ENCODE data around the gene RAB28.

Gene RAB28

DNA sequence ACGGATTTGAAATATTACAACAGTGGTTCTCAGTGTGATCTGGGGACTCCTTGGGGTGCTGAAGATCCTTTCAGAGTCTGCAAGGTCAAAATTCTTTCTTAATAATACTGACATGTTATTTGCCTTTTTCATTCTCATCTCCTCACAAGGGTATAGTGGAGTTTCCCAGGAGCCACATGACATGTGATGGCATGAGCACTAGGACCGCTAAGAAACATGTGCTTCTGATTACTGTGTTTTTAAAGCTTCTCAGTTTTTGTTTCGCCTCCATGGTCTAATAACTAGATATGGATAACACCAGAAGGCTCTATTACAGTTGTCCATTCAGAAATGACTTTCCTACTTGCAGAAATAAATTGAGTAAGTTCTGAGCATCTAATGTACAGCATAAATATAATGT is 156.1 kb downstream of the RAB28 start:
- Histone ChIP-seq H3K9me3 (ENCODE audit: control insufficient read depth, insufficient read depth, low read length) (no peaks in the 10 kb centered on the region), H3K4me1 (ENCODE audit: control insufficient read depth, insufficient read depth, low read length) (peaks cover 7% of the 10 kb centered on the region), H3K4me3 (ENCODE audit: low read depth, low read length) (no peak overlapping the region), H3K27me3 (ENCODE audit: control insufficient read depth, insufficient read depth, low read length) (no peaks in the 10 kb centered on the region), H3K36me3 (ENCODE audit: control insufficient read depth, insufficient read depth, low read length) (no peaks in the 10 kb centered on the region), H3K9ac (ENCODE audit: low read depth, low read length) (no peak overlapping the region)

DNA sequence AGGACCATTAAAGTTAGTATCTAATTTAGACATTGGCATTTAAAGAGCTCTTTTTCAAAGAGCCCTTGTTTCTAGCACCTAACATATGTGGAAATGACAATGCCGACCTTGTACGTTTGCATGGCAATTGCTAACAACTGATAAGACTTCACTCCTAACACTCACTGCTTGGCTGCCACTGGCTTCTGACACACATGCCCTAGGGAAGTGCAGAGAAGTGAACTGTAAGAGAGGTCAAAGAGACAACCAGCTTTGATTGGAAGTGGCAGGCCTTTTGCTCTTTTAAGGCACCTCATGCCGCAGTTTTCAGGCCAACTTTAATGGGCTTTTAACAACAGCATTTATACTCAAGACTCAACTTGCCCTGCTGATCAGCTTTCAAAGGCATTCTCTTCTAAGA is 158.4 kb downstream of the RAB28 start:
- H3K36me3 ChIP-seq (ENCODE audit: control insufficient read depth, insufficient read depth, low read length), result no peaks in the 10 kb centered on the region
- no peak overlapping the region for H3K4me3 ChIP-seq (ENCODE audit: low read depth, low read length)
- no peaks in the 10 kb centered on the region for H3K27me3 ChIP-seq (ENCODE audit: control insufficient read depth, insufficient read depth, low read length)
- H3K9me3 ChIP-seq (ENCODE audit: control insufficient read depth, insufficient read depth, low read length), result no peaks in the 10 kb centered on the region
- H3K9ac ChIP-seq (ENCODE audit: low read depth, low read length), result no peak overlapping the region
- H3K4me1 ChIP-seq (ENCODE audit: control insufficient read depth, insufficient read depth, low read length), result peaks cover 7% of the 10 kb centered on the region

DNA sequence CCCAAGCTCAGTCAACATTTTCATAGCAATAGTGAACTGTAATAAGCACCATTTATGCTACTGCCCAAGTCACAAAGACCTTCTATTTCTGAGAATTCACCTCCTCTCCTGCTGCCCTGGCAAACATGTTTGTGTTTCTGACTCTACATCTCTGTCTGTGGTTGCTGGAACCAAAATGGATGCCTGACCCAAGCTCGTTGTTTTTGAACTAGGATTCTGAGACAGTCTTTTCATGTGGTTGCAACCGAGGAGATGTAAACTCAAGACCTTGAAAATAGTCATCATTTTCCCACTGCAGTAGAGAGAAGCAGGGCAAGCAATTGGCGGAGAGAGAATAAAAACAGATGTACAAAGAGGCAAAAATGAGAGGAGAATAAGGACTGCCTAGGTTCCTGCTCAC is 160.2 kb downstream of the RAB28 start:
- H3K4me3 ChIP-seq (ENCODE audit: low read depth, low read length), result no peak overlapping the region
- no peaks in the 10 kb centered on the region for H3K36me3 ChIP-seq (ENCODE audit: control insufficient read depth, insufficient read depth, low read length)
- H3K27me3 ChIP-seq (ENCODE audit: control insufficient read depth, insufficient read depth, low read length), result no peaks in the 10 kb centered on the region
- no peak overlapping the region for H3K9ac ChIP-seq (ENCODE audit: low read depth, low read length)
- H3K9me3 ChIP-seq (ENCODE audit: control insufficient read depth, insufficient read depth, low read length), result no peaks in the 10 kb centered on the region
- H3K4me1 ChIP-seq (ENCODE audit: control insufficient read depth, insufficient read depth, low read length), result peaks cover 7% of the 10 kb centered on the region

DNA sequence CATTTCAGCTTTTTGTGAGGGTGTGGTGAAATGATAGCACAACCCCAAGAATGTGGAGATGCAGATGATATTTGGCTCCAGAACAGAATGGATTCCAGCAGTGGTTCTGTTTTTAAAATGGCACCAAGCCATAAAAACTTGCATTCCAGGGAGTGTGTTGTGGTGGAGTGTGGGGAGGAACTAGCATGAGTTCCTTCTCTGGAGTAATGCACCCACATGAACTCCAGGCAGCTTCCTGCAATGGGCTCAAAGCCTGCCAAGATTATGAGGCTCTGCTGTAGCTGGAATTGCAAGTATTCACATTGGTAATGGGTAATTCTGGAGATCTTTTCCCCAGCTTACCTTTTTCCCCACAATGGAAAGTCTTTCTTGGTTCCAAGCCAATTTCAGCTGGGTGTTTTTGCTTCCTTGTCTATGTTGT is 161.4 kb downstream of the RAB28 start:
- Histone ChIP-seq H3K9ac (ENCODE audit: low read depth, low read length) (no peak overlapping the region), H3K4me1 (ENCODE audit: control insufficient read depth, insufficient read depth, low read length) (peaks cover 7% of the 10 kb centered on the region), H3K9me3 (ENCODE audit: control insufficient read depth, insufficient read depth, low read length) (no peaks in the 10 kb centered on the region), H3K27me3 (ENCODE audit: control insufficient read depth, insufficient read depth, low read length) (no peaks in the 10 kb centered on the region), H3K36me3 (ENCODE audit: control insufficient read depth, insufficient read depth, low read length) (no peaks in the 10 kb centered on the region), H3K4me3 (ENCODE audit: low read depth, low read length) (no peak overlapping the region)
